Loucy (cell line): ENCODE results near the gene ABCC9.

ENCODE experiments used
- H2AFZ ChIP-seq: fragments of 200-600 bp; sonication (generic); 2 replicates; pipeline ENCODE4 v1.6.0; 2016; ENCODE audit warnings: antibody characterized with exemption, mild to moderate bottlenecking, low read length, moderate library complexity
- H3F3A ChIP-seq: fragments of 200-600 bp; 2 replicates; pipeline ENCODE4 v1.6.0; 2016; ENCODE audit warnings: antibody characterized with exemption, low read depth, mild to moderate bottlenecking
- H3K27me3 ChIP-seq: fragments of 200-600 bp; sonication (generic); 2 replicates; pipeline ENCODE4 v1.6.1; 2014; ENCODE audit warnings: low read length, mild to moderate bottlenecking; ENCODE audit not compliant: insufficient read depth, poor library complexity, severe bottlenecking
- H3K36me3 ChIP-seq: fragments of 200-600 bp; sonication (generic); 2 replicates; pipeline ENCODE4 v1.6.1; 2016; ENCODE audit warnings: low read length; ENCODE audit not compliant: insufficient read depth
- H3K4me1 ChIP-seq: fragments of 200-600 bp; sonication (generic); 2 replicates; pipeline ENCODE4 v1.5.1; 2014; ENCODE audit warnings: low read length, mild to moderate bottlenecking; ENCODE audit not compliant: insufficient read depth, poor library complexity, severe bottlenecking
- H3K4me2 ChIP-seq: fragments of 200-600 bp; sonication (generic); 2 replicates; pipeline ENCODE4 v1.6.0; 2014; ENCODE audit warnings: antibody characterized with exemption, low read length, low read depth, mild to moderate bottlenecking; ENCODE audit not compliant: poor library complexity, severe bottlenecking
- H3K4me3 ChIP-seq: fragments of 200-600 bp; sonication (generic); 2 replicates; pipeline ENCODE4 v1.5.1; 2014; ENCODE audit warnings: low read length, mild to moderate bottlenecking, mixed read lengths; ENCODE audit not compliant: poor library complexity, severe bottlenecking
- H3K79me2 ChIP-seq: fragments of 200-600 bp; sonication (generic); 2 replicates; pipeline ENCODE4 v1.6.1; 2014; ENCODE audit warnings: low read length; ENCODE audit not compliant: insufficient read depth
- H3K9ac ChIP-seq: fragments of 200-600 bp; sonication (generic); 2 replicates; pipeline ENCODE4 v1.6.0; 2014; ENCODE audit warnings: mild to moderate bottlenecking, low read depth, low read length, moderate library complexity; ENCODE audit not compliant: poor library complexity, severe bottlenecking
- H3K9me2 ChIP-seq: fragments of 200-600 bp; sonication (generic); replicated peaks from 2 replicates; pipeline ENCODE4 v1.6.1; 2016; ENCODE audit warnings: low read depth, low read length, mixed read lengths
- H3K9me3 ChIP-seq: fragments of 200-600 bp; sonication (generic); 2 replicates; pipeline ENCODE4 v1.6.1; 2014; ENCODE audit warnings: mild to moderate bottlenecking, antibody characterized with exemption, low read length, low read depth; ENCODE audit not compliant: insufficient read depth
- H4K20me1 ChIP-seq: fragments of 200-600 bp; sonication (generic); 2 replicates; pipeline ENCODE4 v1.6.0; 2014; ENCODE audit warnings: antibody characterized with exemption, low read length, mild to moderate bottlenecking; ENCODE audit not compliant: insufficient read depth, poor library complexity, severe bottlenecking
- EZH2phosphoT487 ChIP-seq: fragments of 200-600 bp; IDR thresholded peaks from 2 replicates; pipeline ENCODE4 v1.6.1; 2018; ENCODE audit warnings: antibody characterized with exemption, mild to moderate bottlenecking, moderate library complexity, borderline replicate concordance
- TF ChIP-seq, protein P1 (sequence below): fragments of 200-600 bp; sonication (generic); conservative IDR thresholded peaks from 2 replicates; pipeline ENCODE4 v1.5.1; 2014; ENCODE audit warnings: mild to moderate bottlenecking, antibody characterized with exemption, low read length

ABCC9 gene

DNA sequence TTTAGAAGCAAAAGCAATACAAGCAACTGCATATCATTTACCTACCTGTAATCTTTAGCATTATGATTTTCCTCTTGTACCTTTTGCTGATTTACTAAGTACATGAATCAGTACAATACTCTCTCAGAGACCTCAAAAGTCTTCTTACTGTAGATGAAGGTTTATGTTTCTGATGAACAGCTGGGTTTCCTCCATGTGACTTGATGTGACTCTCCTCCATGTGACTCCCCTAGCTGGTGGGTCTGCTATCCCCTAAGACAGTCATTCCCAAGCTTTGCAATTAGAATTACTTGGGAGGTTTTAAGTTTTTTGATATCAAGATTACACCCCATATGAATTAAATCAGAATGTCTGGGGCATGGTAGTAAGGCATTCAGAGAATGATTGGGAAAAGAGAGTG, 32.0 kb upstream of the ABCC9 start:
- H3K4me1 ChIP-seq, result no peaks in the 10 kb centered on the region
- H3K4me2 ChIP-seq, result no peak overlapping the region
- H3F3A ChIP-seq, result no peaks in the 10 kb centered on the region
- no peaks in the 10 kb centered on the region for H3K27me3 ChIP-seq
- TF ChIP-seq EZH2phosphoT487, result no peak
- TF ChIP-seq, protein P1, sequence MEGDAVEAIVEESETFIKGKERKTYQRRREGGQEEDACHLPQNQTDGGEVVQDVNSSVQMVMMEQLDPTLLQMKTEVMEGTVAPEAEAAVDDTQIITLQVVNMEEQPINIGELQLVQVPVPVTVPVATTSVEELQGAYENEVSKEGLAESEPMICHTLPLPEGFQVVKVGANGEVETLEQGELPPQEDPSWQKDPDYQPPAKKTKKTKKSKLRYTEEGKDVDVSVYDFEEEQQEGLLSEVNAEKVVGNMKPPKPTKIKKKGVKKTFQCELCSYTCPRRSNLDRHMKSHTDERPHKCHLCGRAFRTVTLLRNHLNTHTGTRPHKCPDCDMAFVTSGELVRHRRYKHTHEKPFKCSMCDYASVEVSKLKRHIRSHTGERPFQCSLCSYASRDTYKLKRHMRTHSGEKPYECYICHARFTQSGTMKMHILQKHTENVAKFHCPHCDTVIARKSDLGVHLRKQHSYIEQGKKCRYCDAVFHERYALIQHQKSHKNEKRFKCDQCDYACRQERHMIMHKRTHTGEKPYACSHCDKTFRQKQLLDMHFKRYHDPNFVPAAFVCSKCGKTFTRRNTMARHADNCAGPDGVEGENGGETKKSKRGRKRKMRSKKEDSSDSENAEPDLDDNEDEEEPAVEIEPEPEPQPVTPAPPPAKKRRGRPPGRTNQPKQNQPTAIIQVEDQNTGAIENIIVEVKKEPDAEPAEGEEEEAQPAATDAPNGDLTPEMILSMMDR, result no peak
- no peak overlapping the region for H3K4me3 ChIP-seq
- H2AFZ ChIP-seq, result no peak overlapping the region
- H3K9me3 ChIP-seq, result no peaks in the 10 kb centered on the region
- no peaks in the 10 kb centered on the region for H3K9me2 ChIP-seq
- no peaks in the 10 kb centered on the region for H4K20me1 ChIP-seq
- H3K36me3 ChIP-seq, result no peaks in the 10 kb centered on the region
- H3K9ac ChIP-seq, result no peak overlapping the region
- no peaks in the 10 kb centered on the region for H3K79me2 ChIP-seq

DNA sequence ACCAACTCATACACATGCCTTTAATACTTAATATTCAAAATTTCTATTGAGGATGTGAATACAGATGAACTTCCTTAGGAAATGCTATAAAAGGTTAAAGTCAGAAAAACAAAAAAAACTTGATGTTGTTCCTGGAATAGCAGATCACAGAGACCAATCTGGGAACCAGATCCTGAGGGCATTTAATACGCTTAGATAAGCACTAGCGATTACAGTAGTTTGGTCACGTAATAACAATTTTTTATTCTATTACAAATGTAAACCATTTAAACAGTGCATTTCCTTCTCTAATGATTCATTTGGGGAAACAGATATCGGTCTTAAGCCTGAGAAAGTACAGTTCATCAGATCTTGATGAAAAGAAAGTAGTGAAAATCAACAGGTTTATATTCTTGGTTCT, 30.8 kb upstream of the ABCC9 start:
- Histone ChIP-seq H3K36me3 (no peaks in the 10 kb centered on the region), H3K9me2 (no peaks in the 10 kb centered on the region), H4K20me1 (no peaks in the 10 kb centered on the region), H3K4me1 (no peaks in the 10 kb centered on the region), H3K9ac (no peak overlapping the region), H3K4me2 (no peak overlapping the region), H3F3A (no peaks in the 10 kb centered on the region), H3K9me3 (no peaks in the 10 kb centered on the region), H2AFZ (no peak overlapping the region), H3K4me3 (no peak overlapping the region), H3K79me2 (no peaks in the 10 kb centered on the region), H3K27me3 (no peaks in the 10 kb centered on the region)
- TF ChIP-seq EZH2phosphoT487, result no peak
- TF ChIP-seq, protein P1, result no peak

DNA sequence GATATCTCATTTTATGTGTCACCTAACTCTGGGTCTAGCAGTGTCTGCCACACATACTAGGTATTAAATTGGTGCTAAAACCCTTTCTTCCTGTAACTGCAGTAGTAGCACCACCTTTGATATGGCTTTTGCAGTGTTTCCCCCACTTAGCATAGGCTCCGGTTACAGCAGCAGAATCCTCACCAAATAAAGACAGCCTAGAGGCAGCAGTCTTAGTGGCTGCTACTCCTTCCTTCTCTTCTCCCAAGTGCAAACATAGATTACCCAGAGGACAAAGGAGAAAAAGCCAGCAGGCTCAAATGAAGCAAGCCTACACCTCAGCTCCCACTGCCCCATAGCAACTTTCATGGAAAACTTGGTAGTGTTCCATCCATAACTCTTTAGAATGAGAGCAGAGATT, 30.1 kb upstream of the ABCC9 start:
- TF ChIP-seq EZH2phosphoT487, result no peak
- TF ChIP-seq, protein P1, result no peak
- Histone ChIP-seq H3K4me2 (no peak overlapping the region), H3K4me3 (no peak overlapping the region), H3F3A (no peaks in the 10 kb centered on the region), H3K27me3 (no peaks in the 10 kb centered on the region), H3K79me2 (no peaks in the 10 kb centered on the region), H3K9me3 (no peaks in the 10 kb centered on the region), H3K4me1 (no peaks in the 10 kb centered on the region), H4K20me1 (no peaks in the 10 kb centered on the region), H3K9ac (no peak overlapping the region), H3K9me2 (no peaks in the 10 kb centered on the region), H3K36me3 (no peaks in the 10 kb centered on the region), H2AFZ (no peak overlapping the region)
